Breast epithelium (tissue), 4 donors: Measurements from ENCODE around the gene POLR3C. TPM values are rescaled to one million over a fixed set of nuclear protein-coding genes. Genes with fewer than 3 reads are reported as not detected.
"Not testable (repeated sequence)": the region's sequence is repeated elsewhere in the genome, so short reads cannot be mapped to it uniquely, and the experiment has no call there.

Experiments used
- DNase-seq, 2 donors: peaks; one replicate each; pipeline ENCODE4 v3.0.0-alpha.2; 2019; ENCODE audit warnings: low spot score in 2 of 2
- H3K27ac ChIP-seq, 2 donors: fragments of 200-600 bp; sonication (generic) in 1 of 2; one replicate each; pipeline ENCODE4 v1.5.1; 2016 to 2019; ENCODE audit warnings: mild to moderate bottlenecking in 1 of 2
- H3K27me3 ChIP-seq, 2 donors: fragments of 200-600 bp; sonication (generic) in 1 of 2; one replicate each; pipeline versions ENCODE4 v1.5.1 to v1.6.0; 2017 to 2019; ENCODE audit warnings: control low read depth in 1 of 2, mild to moderate bottlenecking in 1 of 2
- H3K36me3 ChIP-seq: fragments of 200-600 bp; one replicate; pipeline ENCODE4 v1.5.1; 2019
- H3K4me1 ChIP-seq, 2 donors: fragments of 200-600 bp; sonication (generic); one replicate each; pipeline ENCODE4 v1.5.1; 2016 to 2019; ENCODE audit warnings: control low read depth in 1 of 2
- H3K4me3 ChIP-seq, 3 donors: fragments of 200-600 bp; sonication (generic); 1 replicate in 2 of 3; 2 replicates in 1 of 3; pipeline ENCODE4 v1.5.1; 2016 to 2019; ENCODE audit warnings: mild to moderate bottlenecking in 3 of 3, moderate library complexity in 2 of 3
- H3K9me3 ChIP-seq, 2 donors: fragments of 200-600 bp; sonication (generic) in 1 of 2; one replicate each; pipeline ENCODE4 v1.5.1; 2016 to 2019; ENCODE audit warnings: control low read depth in 1 of 2
- CTCF ChIP-seq, 3 donors: fragments of 450-650 bp; IDR thresholded peaks; one replicate each; pipeline ENCODE4 v1.5.1; 2016 to 2017; ENCODE audit warnings: antibody characterized with exemption in 3 of 3, mild to moderate bottlenecking in 3 of 3, moderate library complexity in 3 of 3
- POLR2A ChIP-seq: fragments of 450-650 bp; IDR thresholded peaks from one replicate; pipeline ENCODE4 v1.6.1; 2016; ENCODE audit warnings: antibody characterized with exemption, mild to moderate bottlenecking, moderate library complexity
- POLR2AphosphoS5 ChIP-seq, 3 donors: sonication (generic); formaldehyde crosslinking; IDR thresholded peaks; one replicate each; pipeline ENCODE4 v1.6.1; 2017; ENCODE audit warnings: antibody characterized with exemption in 3 of 3
- intact Hi-C: fragments of 100-400 bp; cut with DNase I; formaldehyde crosslinking; loops from one replicate; pipeline ENCODE4 v1.15.1; 2023; ENCODE audit warnings: low total_unique reads
- total RNA-seq, 3 donors: library from RNA; depleted of rRNA; stranded (reverse); fragments of >200 nt; gene quantifications; one replicate each; pipeline ENCODE4 v1.1.0, GENCODE V29; 2016

Gene POLR3C
- total RNA-seq, 3 donors from 2014 or later = 40.5 to 50.3 (median 40.6) TPM

- no peak for DNase-seq
- intact Hi-C loops = no loop called here
- Histone ChIP-seq H3K4me1 (peaks cover 0 to 9% of the 10 kb centered on the region in 2 donors), H3K27ac (no peak overlapping the region), H3K36me3 (peaks cover 7% of the 10 kb centered on the region), H3K4me3 (no peak overlapping the region), H3K27me3 (no peaks in the 10 kb centered on the region), H3K9me3 (no peaks in the 10 kb centered on the region)
- TF ChIP-seq POLR2A = no peak
- TF ChIP-seq POLR2AphosphoS5 (IDR thresholded peaks at IDR 0.05) = no peak
- TF ChIP-seq CTCF (IDR thresholded peaks at IDR 0.05) = no peak
Observed at GRCh38 chr1:145826030-145826429, 2.0 kb downstream of the POLR3C start.

- H3K4me3 ChIP-seq = no peak overlapping the region
- H3K27me3 ChIP-seq = no peaks in the 10 kb centered on the region
- H3K27ac ChIP-seq = no peak overlapping the region
- peaks cover 8% of the 10 kb centered on the region for H3K36me3 ChIP-seq
- H3K9me3 ChIP-seq = no peaks in the 10 kb centered on the region
- peaks cover 0 to 9% of the 10 kb centered on the region in 2 donors for H3K4me1 ChIP-seq
- DNase-seq = no peak
- intact Hi-C loops = no loop called here
- TF ChIP-seq POLR2A (no peak), CTCF (IDR thresholded peaks at IDR 0.05) (no peak), POLR2AphosphoS5 (IDR thresholded peaks at IDR 0.05) (no peak)
Observed at GRCh38 chr1:145827966-145828365, 4.0 kb downstream of the POLR3C start.

GRCh38 chr1:145828367-145829026, 4.5 kb downstream of the POLR3C start:
- no peak overlapping the region for H3K27ac ChIP-seq
- DNase-seq = no peak
- intact Hi-C loops = no loop called here
- H3K4me1 ChIP-seq = peaks cover 0 to 9% of the 10 kb centered on the region in 2 donors
- H3K4me3 ChIP-seq = no peak overlapping the region
- H3K27me3 ChIP-seq = no peaks in the 10 kb centered on the region
- TF ChIP-seq CTCF (IDR thresholded peaks at IDR 0.05) = no peak
- no peak for TF ChIP-seq POLR2AphosphoS5 (IDR thresholded peaks at IDR 0.05)
- TF ChIP-seq POLR2A = no peak
- no peaks in the 10 kb centered on the region for H3K9me3 ChIP-seq
- H3K36me3 ChIP-seq = peaks cover 13% of the 10 kb centered on the region

- H3K27me3 ChIP-seq, H3K4me3 ChIP-seq, H3K27ac ChIP-seq, H3K4me1 ChIP-seq, H3K9me3 ChIP-seq, DNase-seq, intact Hi-C loops: not testable (repeated sequence)
- H3K36me3 ChIP-seq = peaks cover 18% of the 10 kb centered on the region
Observed at GRCh38 chr1:145830810-145831209, 6.8 kb downstream of the POLR3C start.

- intact Hi-C loops = no loop called here
- no peak overlapping the region for H3K4me3 ChIP-seq
- peaks cover 32% of the 10 kb centered on the region for H3K36me3 ChIP-seq
- TF ChIP-seq POLR2AphosphoS5 (IDR thresholded peaks at IDR 0.05) (no peak), CTCF (IDR thresholded peaks at IDR 0.05) (no peak), POLR2A (no peak)
- no peaks in the 10 kb centered on the region for H3K27me3 ChIP-seq
- no peak for DNase-seq
- H3K27ac ChIP-seq = no peak overlapping the region
- H3K4me1 ChIP-seq = no peaks in the 10 kb centered on the region
- no peaks in the 10 kb centered on the region for H3K9me3 ChIP-seq
Observed at GRCh38 chr1:145837656-145838055, 13.7 kb downstream of the POLR3C start.

- no peaks in the 10 kb centered on the region for H3K4me1 ChIP-seq
- TF ChIP-seq POLR2A = no peak
- no peak for DNase-seq
Observed at GRCh38 chr1:145843031-145843430, 19.0 kb downstream of the POLR3C start.

More at GRCh38 chr1:145843031-145843430, 19.0 kb downstream of the POLR3C start:
- H3K9me3 ChIP-seq = no peaks in the 10 kb centered on the region
- intact Hi-C loops = no loop called here
- no peak overlapping the region for H3K27ac ChIP-seq
- no peak overlapping the region for H3K4me3 ChIP-seq
- H3K36me3 ChIP-seq = peaks cover 12% of the 10 kb centered on the region
- H3K27me3 ChIP-seq = no peaks in the 10 kb centered on the region
